GM10847 (cell line): ENCODE data around the gene GET3.

Source experiments
- POLR2A ChIP-seq: IDR thresholded peaks from 2 replicates; pipeline ENCODE4 v1.6.1; 2011; ENCODE audit not compliant: insufficient read length; ENCODE audit errors: extremely low read depth

Gene GET3

DNA sequence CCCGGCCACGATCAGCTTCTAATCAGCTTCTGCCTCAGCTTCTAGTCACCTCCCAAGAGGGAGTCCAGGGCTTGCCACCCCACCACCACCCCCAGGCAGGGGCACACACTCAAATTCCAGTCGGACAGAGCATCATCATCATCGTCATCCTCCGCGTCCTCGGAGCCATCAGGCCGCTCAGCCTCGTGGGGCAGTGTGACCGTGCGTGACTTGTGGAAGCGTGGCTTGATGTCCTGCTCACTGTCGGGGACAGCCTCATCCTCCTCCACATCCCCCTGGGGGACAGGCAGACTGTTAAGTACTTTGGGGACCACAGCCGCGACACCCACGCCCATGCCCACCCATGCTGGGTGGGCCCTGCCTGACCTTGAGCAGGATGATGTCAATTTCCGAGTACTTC, 26.1 kb upstream of the GET3 start:
- TF ChIP-seq POLR2A = no peak

DNA sequence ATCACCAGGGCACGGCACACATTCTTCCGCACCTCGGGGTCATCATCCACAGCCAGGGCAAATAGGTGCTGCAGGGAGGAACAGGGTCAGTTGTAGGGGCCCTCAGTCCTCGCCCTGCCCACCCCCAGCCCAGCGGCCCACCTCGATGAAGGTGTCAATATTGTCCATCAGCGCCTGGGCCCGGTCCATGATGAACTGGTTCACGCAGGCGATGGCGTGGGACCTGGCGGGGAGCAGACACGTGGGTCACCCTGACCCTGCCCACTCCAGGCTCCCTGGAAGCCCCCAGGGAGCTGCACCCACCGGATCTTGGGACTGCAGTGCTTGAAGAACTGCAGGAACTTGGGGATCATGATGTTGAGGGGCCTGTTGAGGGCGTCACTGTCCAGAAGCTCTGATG, 22.2 kb upstream of the GET3 start:
- TF ChIP-seq POLR2A = no peak

DNA sequence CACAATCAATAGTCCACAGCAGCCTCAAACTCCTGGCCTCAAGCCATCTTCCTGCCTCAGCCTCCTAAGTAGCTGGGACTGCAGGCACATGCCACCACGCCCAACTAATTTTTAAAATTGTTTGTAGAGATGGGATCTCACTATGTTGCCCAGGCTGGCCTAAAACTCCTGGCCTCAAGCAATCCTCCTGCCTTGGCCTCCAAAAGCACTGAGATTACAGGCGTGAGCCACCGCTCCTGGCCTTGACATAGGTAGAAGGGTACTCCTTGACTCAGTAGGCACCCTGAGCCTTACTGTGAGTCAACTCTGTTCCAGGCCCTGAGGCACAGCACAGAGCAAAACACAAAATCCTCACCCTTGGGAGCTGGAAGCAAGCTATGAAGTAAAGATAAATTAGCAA, 21.4 kb upstream of the GET3 start:
- TF ChIP-seq POLR2A = no peak

DNA sequence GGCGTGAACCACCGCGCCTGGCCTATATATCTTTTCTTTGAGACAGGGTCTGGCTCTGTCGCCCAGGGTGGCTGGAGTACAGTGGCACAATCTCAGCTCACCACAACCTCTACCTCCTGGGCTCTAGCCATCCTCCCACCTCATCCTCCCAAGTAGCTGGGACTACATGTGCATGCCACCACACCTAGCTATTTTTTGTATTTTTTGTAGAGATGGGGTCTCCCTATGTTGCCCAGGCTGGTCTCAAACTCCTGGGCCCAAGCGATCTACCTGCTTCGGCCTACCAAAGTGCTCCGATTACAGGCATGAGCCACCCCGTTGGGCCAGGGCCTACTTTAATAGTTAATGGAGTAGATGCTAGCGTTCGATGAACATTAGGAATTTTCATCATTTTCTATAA, 17.0 kb upstream of the GET3 start:
- TF ChIP-seq POLR2A = no peak

DNA sequence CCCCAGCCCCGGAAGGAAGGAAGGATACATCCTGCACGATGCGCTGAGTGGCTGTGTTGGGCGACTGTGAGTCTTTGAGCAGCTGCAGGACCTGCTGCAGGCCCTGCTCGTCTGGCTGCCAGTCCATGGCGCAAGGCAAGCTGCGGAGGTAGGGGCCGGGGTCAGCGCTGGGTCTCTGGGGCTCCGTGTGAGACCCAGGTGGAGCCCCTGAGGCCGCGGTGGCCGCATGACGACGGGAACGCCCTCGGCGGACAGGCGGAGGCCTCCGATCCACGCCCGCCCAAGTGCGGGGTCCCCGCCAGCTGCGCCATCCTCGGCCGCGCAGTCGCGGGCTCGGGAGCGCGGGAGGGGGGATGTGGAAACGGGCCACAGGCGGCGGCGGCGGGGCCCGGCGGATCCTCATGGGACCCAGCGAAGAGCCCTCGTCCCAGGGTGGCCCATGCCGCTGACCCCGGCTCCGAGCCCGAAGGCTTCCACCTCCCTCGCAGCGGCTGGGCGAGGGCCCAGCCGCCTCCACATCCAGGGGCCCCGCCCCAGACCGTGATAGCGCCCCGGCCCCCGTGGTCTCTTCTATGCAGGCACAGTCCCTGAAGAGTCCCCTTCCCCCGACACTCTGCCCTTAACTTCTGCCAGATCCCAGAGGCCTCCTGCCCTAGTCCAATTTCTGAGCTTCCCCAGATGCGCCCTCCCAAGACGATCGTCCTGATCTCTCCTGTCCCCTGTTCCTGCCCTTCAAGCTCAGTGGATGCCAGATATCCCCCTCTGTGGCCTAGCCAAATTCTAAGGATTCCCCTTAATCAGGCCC, 16.2 kb upstream of the GET3 start:
- no peak for TF ChIP-seq POLR2A

DNA sequence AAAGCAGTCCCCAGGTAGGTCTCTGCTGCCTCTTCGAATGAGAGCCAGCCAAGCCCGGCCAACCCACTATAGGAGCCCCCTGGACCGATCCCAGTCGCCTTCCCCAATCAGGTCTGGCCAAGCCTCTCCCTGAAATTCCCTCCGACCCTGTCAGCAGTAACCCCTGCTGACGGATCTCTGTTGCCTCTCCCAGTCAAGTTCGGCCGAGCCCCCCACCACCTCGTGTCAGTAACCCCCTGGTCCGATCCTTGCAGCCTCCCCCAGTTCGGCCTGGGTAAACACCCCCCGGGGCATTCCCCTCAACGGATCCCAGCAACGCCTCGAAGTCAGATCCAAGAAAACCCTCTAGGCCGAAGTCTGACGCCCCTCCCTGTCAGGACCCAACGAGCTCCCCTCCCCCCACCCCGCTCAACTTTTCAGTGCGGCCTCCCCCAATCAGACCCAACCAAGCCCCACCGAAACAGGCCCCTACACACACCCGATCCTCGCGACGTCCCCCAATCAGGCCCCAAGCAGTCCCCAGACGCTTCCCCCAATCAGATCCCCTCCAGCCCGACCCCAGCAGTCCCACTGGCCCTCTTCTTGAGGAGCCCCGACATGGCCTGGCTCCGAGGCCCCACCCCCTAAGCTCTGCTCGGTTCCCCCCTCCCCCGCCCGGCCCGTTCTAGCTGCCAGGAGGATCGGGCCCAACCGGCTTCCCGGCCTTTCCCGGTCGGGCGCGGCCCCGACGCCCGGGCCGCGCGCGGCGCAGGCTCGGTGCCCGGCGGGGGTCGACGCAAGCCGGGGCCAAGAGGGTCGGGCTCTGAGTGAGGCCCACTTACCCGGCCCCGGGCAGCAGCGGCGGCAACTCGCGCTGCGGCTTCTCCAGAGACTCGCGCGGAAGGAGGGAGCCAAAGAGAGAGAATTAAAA, 15.4 kb upstream of the GET3 start:
- TF ChIP-seq POLR2A = no peak

DNA sequence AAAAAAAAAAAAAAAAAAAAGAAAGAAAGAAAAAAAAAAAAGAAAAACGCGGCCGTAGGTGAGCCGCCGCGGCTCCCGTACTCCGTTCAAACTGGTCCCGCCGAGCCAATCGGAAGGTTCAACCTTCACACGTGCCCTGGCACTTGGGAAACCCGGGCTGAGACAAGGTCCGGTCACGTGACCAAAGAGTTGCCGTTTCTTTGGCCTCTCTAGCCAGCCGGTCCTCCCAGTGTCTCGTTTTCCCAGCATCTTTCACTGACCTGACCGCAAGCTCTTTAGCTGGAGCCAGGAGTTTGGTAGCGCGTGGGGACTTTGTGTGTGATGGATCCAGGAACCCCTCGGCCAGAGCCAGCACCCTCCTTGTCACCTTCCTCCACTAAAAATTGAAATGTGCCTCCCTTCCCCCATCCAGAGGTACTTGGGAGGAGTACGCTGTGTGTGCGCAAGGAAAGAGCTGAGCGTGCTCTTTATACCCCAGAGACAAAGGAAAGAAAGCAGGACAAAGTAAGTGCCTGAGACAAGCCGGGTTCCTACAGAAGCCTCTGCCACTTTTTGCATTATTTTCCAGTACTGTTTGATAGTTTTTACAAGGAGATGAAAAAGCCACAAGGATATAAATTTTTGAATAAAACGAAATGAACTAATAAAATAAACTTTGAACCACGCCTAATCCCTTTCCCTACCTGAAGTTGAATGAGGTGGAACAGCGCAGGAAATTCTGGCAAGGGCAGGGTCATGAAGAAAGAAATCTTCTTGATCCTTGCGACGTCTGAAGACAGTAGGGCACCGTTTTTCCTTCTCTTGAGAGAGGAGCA, 14.5 kb upstream of the GET3 start:
- no peak for TF ChIP-seq POLR2A

DNA sequence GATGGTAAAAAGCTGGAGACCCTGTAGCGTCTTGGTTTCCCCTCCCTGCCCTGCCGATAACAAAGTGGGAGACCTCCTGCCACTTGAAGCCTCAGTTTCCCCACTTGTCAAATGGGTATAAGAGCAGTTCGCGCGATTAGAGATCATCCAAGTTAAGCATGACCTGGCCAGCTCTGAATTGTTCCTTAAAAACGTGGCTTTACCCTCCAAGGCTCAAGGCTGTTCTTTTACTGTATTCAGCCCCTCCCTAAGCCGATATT, 14.0 kb upstream of the GET3 start:
- no peak for TF ChIP-seq POLR2A

DNA sequence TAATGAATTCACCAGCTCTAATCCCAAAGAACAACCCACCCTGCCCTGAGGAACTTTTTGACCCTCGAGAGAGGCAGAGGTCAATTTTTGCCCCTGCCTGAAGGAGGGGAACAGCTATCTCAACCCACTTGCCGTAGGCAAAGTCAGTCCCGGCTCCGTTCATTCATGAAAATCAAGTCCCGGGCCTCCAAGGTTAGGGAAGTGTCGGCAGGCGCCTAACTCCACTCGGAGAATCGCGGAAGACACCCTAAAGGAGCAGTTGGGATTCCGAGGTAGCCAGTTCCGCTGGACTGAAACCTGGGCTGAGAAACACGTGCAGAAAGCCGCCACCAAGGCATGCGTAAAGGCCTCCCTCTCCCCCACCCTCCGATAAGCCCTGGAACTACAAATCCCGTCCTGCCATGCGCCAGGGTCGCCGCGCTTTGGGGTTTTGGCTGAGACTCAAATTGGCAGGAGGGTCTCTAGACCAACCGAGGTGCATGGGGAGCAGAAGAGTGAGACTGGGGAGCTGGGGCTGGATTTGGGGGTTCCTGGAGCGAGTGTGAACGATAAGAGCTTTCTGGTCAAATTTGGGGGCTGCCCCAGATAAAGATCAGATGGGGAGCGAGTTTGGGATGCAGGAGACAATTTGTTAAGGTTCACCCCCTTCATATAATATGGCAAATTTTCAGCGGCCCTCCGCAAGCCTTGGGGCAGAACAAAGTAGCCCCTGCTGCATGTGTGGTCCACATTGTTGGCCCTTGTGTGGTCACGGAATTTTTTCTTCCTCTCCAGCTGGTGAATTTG, 13.5 kb upstream of the GET3 start, which contains the start of gene TNPO2:
TSS of gene TNPO2 (minus strand) at position 292 of the 786 bp plus-strand sequence. CDS start 2,955 bp downstream, outside the sequence.
- no peak for TF ChIP-seq POLR2A

DNA sequence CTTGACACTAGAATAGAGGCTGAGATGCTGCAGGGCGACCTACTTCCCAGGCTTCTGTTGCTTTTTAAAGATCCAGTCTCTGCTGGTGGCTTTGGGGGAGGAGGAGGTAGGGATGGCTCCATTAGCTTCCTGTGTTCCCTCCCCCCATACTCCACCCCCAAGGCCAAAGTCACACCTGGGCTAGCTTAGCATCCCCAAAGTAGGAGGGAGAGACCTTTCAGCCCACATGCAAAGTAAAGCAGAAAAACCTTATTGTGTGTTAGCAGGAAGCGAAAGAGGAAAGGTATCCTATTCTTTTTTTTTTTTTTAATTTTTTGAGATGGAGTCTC, 10.3 kb upstream of the GET3 start:
- TF ChIP-seq POLR2A = no peak

DNA sequence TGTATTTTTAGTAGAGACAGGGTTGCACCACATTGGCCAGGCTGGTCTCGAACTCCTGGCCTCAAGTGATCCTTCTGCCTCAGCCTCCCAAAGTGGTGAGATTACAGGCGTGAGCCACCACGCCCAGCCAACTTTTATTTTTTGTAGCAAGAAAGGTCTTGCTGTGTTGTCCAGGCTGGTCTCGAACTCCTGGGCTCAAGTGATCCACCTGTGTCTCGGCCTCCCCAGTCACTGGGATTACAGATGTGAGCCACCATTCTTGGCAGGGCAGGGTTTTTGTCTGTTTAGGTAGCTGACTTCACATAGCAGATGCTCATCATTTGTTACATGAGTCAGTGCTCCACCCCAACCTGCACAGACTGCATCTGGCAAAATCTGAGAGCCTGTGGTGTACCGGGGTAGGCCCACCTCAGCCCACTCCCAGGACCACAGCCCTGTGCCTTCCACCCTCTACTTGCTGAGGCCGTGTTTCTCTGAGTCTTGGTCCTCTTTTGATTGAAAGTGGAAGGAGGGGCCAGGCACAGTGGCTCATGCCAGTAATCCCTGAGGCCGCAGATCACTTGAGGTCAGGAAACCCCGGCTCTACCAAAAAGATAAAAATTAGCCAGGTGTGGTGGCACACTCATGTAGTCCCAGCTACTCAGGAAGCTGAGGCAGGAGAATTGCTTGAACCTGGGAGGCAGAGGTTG, 9.4 kb upstream of the GET3 start:
- TF ChIP-seq POLR2A = no peak

DNA sequence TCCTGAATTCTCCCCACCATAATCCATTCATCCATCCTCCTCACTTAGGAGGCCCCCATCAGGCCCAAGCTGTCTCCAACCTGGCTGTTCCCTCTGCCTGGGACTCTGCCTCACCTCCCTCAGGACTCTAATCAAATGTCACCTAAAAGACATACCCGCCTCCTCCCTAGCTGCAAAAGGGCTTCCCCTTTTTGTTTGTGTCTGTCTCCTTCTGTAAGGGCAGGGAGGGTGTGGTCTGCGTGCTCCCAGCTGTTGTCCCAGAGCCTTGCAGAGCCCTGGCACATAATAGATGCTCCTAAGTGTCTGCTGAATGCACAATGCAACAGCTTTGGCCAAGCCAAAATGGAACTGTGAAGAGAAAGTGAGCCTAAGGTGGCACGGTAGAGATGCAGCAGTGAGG, 7.2 kb upstream of the GET3 start:
- TF ChIP-seq POLR2A = no peak

DNA sequence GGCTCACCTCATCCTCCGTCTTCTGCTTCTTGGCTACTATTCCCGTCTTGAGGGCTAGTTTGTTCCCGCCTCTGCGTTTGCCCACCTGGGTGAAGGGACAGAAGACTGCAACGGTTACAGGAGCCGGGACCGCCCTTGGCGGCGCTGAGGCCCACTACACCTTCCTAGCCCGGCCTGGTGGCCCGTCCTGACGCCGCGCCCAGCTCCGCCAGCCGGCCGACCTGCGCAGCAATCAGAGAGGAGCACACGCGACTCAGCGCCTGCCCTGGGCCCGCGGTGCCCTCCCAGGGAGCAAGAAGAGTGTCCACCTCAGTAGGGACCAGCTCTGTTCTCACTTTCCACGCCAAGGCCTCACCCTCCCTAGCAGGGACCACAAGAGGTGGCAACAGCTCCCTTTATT, 6.0 kb upstream of the GET3 start:
- TF ChIP-seq POLR2A = no peak
